Measurements from ENCODE around the gene MYPN. TPM values are rescaled to one million over a fixed set of nuclear protein-coding genes. Genes with fewer than 3 reads are reported as not detected.

MYPN gene
- total RNA-seq, 2 donors from 2014 or later: 0.07 to 0.27 TPM

DNA sequence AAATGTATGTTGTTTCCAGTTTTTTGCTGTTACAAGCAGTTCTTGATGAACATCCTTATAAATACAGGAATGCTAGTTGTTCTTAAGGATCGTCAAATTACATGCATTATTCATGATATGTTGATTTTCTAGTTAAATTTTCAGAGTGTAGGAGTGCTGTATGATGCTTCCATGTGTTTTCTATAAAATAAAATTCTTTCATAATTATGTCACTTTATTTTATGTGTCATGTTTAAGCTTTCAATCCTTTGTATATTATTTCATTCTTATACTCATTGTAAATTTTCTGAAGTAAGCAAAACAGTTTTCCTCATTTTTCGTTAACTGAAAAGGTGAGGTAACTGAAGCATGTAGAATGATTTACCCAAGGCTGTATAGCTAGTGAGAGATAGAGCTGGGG, 16.8 kb upstream of the MYPN start:
- Histone ChIP-seq H3K4me3 (no peak overlapping the region), H3K27me3 (no peaks in the 10 kb centered on the region), H3K27ac (no peak overlapping the region), H3K4me1 (no peaks in the 10 kb centered on the region), H3K36me3 (no peaks in the 10 kb centered on the region), H3K9me3 (no peaks in the 10 kb centered on the region), H3K9ac (ENCODE audit: low read depth in 2 of 2, low read length in 2 of 2) (no peak overlapping the region)
- TF ChIP-seq, protein P1, sequence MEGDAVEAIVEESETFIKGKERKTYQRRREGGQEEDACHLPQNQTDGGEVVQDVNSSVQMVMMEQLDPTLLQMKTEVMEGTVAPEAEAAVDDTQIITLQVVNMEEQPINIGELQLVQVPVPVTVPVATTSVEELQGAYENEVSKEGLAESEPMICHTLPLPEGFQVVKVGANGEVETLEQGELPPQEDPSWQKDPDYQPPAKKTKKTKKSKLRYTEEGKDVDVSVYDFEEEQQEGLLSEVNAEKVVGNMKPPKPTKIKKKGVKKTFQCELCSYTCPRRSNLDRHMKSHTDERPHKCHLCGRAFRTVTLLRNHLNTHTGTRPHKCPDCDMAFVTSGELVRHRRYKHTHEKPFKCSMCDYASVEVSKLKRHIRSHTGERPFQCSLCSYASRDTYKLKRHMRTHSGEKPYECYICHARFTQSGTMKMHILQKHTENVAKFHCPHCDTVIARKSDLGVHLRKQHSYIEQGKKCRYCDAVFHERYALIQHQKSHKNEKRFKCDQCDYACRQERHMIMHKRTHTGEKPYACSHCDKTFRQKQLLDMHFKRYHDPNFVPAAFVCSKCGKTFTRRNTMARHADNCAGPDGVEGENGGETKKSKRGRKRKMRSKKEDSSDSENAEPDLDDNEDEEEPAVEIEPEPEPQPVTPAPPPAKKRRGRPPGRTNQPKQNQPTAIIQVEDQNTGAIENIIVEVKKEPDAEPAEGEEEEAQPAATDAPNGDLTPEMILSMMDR (IDR thresholded peaks at IDR 0.05): no peak
- no peak for DNase-seq
- intact Hi-C loops (cut with DNase I): no loop called here

DNA sequence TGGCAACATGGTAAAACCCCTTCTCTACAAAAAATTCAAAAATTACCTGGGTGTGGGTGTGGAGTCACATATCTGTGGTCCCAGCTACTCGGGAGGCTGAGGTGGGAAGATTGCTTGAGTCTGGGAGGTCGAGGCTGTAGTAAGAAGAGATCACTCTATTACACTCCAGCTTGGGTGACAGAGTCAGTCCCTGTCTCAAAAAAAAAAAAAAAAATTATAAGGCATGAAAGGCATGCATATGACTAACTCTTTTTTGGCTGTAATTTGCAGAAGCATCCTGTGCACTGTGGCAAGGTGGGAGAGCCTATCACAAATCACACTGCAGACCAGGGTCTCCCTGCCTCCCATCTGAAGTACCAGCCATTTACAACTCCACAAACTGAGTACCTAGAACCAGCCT, 14.1 kb upstream of the MYPN start:
- Histone ChIP-seq H3K4me3 (no peak overlapping the region), H3K36me3 (no peaks in the 10 kb centered on the region), H3K9me3 (no peaks in the 10 kb centered on the region), H3K27me3 (no peaks in the 10 kb centered on the region), H3K27ac (no peak overlapping the region), H3K9ac (ENCODE audit: low read depth in 2 of 2, low read length in 2 of 2) (no peak overlapping the region), H3K4me1 (no peaks in the 10 kb centered on the region)
- DNase-seq: no peak
- intact Hi-C loops (cut with DNase I): no loop called here
- TF ChIP-seq, protein P1 (IDR thresholded peaks at IDR 0.05): no peak

DNA sequence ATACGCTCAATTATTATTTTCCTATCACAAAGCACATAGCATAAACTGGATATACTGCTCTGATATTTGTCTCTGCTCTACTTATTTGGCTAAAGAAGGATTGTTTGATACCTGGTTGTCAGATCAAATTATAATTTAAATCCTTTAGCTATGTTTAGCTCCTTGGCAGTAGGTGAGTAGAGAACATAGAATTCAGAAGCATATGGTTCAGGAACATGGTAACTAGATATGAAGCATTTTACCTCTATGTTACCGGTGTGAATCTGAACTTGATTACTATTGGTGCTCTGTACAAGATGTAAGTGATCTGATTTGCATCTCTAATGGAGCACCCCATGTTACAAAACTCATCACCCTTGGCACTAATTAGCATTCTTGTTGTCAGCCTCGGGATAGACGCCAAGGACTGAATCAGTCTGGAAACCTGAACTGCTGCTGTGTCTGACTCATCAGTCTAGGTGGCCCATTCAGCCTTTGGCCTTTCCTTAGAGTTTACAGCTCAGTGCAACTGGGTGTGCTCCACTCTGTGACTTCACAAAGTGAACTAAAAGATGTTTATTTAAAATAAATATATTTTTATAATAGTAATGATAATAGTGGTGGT, 12.3 kb upstream of the MYPN start:
- Histone ChIP-seq H3K27me3 (no peaks in the 10 kb centered on the region), H3K4me1 (no peaks in the 10 kb centered on the region), H3K27ac (no peak overlapping the region), H3K9ac (ENCODE audit: low read depth in 2 of 2, low read length in 2 of 2) (no peak overlapping the region), H3K9me3 (no peaks in the 10 kb centered on the region), H3K4me3 (no peak overlapping the region), H3K36me3 (no peaks in the 10 kb centered on the region)
- intact Hi-C loops (cut with DNase I): no loop called here
- TF ChIP-seq, protein P1 (IDR thresholded peaks at IDR 0.05): no peak
- DNase-seq: peak; percentile 75

DNA sequence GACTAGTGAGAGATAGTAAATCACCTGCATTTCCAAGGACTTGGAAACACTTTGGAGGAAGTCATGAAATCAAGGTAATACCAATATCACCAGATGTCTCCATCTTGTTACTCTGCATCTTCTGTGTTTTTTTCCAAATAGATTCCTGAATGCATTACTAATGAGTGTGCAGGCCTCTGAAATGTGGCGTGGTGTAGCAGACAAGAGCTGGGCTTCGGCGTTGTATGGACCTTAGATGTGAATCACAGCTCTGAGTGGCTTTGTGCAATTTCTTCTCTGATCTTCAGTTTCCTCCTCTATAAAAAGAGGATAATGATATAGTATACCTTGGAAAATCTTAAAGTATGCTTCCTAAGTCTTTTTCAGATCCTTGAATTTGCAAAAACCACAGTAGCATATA, 9.6 kb upstream of the MYPN start:
- Histone ChIP-seq H3K27me3 (no peaks in the 10 kb centered on the region), H3K36me3 (no peaks in the 10 kb centered on the region), H3K27ac (no peak overlapping the region), H3K9ac (ENCODE audit: low read depth in 2 of 2, low read length in 2 of 2) (no peak overlapping the region), H3K4me1 (no peaks in the 10 kb centered on the region), H3K4me3 (no peak overlapping the region), H3K9me3 (no peaks in the 10 kb centered on the region)
- no peak for DNase-seq
- intact Hi-C loops (cut with DNase I): no loop called here
- TF ChIP-seq, protein P1 (IDR thresholded peaks at IDR 0.05): no peak

DNA sequence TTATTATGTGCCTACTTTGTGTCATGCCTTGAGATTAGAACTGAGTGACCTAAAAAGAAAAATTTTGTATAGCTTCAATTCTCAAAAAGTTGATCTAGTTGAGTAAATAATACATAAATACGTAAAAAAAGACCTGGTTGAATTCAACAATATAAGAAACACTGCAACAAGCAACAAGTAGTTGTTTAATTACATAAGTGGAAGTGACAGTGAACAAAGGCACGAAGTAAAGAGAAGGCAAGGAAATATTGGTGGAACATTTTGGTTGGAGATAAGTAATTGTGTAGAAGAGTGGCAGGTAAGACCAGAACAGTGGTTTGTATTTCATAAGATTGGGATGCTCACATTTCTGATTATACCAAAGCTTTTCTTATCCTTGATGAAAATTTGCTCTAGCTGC, 8.2 kb upstream of the MYPN start:
- no peaks in the 10 kb centered on the region for H3K4me1 ChIP-seq
- H3K27ac ChIP-seq: no peak overlapping the region
- no peak overlapping the region for H3K4me3 ChIP-seq
- H3K36me3 ChIP-seq: no peaks in the 10 kb centered on the region
- H3K9me3 ChIP-seq: no peaks in the 10 kb centered on the region
- intact Hi-C loops (cut with DNase I): no loop called here
- TF ChIP-seq, protein P1 (IDR thresholded peaks at IDR 0.05): no peak
- no peak for DNase-seq
- H3K9ac ChIP-seq (ENCODE audit: low read depth in 2 of 2, low read length in 2 of 2): no peak overlapping the region
- H3K27me3 ChIP-seq: no peaks in the 10 kb centered on the region

All from colonic mucosa (tissue), 4 donors.